ENCODE results near the gene LARP6.
"Not testable (repeated sequence)": the region's sequence is repeated elsewhere in the genome, so short reads cannot be mapped to it uniquely, and the experiment has no call there.

LARP6 gene

GRCh38 chr15:70858614-70859321 is 4.8 kb upstream of the LARP6 start:
- not testable (repeated sequence) for DNase-seq

GRCh38 chr15:70857562-70858285 is 3.8 kb upstream of the LARP6 start:
- no peak for DNase-seq

- DNase-seq: no peak
Observed at GRCh38 chr15:70856884-70857561, 3.1 kb upstream of the LARP6 start.

GRCh38 chr15:70856177-70856883 is 2.4 kb upstream of the LARP6 start:
- DNase-seq: no peak

GRCh38 chr15:70855764-70856163 is 1.8 kb upstream of the LARP6 start:
- no peak for DNase-seq

- no peak for DNase-seq
Observed at GRCh38 chr15:70854666-70854976, 664 bp upstream of the LARP6 start.

- no peak for DNase-seq
Observed at GRCh38 chr15:70853318-70853972, 512 bp downstream of the LARP6 start.

GRCh38 chr15:70852501-70853317 is 1.2 kb downstream of the LARP6 start:
- DNase-seq: no peak

- DNase-seq: no peak
Observed at GRCh38 chr15:70851889-70852288, 2.1 kb downstream of the LARP6 start.

- DNase-seq: no peak
Observed at GRCh38 chr15:70845602-70846360, 8.2 kb downstream of the LARP6 start.

GRCh38 chr15:70837476-70837875 is 16.5 kb downstream of the LARP6 start:
- no peak for DNase-seq

- no peak for DNase-seq
Observed at GRCh38 chr15:70835841-70836240, 18.1 kb downstream of the LARP6 start.

- no peak for DNase-seq
Observed at GRCh38 chr15:70835415-70835814, 18.5 kb downstream of the LARP6 start.

GRCh38 chr15:70834999-70835398 is 19.0 kb downstream of the LARP6 start:
- DNase-seq: no peak

GRCh38 chr15:70833861-70834765 is 19.8 kb downstream of the LARP6 start:
- DNase-seq: no peak

GRCh38 chr15:70833422-70833821 is 20.5 kb downstream of the LARP6 start:
- no peak for DNase-seq

- no peak for DNase-seq
Observed at GRCh38 chr15:70832176-70832575, 21.8 kb downstream of the LARP6 start.

- no peak for DNase-seq
Observed at GRCh38 chr15:70831094-70831911, 22.7 kb downstream of the LARP6 start.

GRCh38 chr15:70830615-70831014 is 23.3 kb downstream of the LARP6 start:
- DNase-seq: no peak

Data from NCI-H187 (cell line).